ENCODE results near the gene ICAM1. TPM values are rescaled to one million over a fixed set of nuclear protein-coding genes. Genes with fewer than 3 reads are reported as not detected.

Gene ICAM1
- total RNA-seq, 3 donors from 2014 or later (not counting 1 experiment from before 2014, with no cell fraction given), result 33.1 to 73.7 (median 56.5) TPM

GRCh38 chr19:10293637-10294367, 22.9 kb downstream of the ICAM1 start:
- H3K9me3 ChIP-seq (ENCODE audit: control insufficient read depth, insufficient read depth, low read length), result no peaks in the 10 kb centered on the region
- DNase-seq, result no peak

DNA sequence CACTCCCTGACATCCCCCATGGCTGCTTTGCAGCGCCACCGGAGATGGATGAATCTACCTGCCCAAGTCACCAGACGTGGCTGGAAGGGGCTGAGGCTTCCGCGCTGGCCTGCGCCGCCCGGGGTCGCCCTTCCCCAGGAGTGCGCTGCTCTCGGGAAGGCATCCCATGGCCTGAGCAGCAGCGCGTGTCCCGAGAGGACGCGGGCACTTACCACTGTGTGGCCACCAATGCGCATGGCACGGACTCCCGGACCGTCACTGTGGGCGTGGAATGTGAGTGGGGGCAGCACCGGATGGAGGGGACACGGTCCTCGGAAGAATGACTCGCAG, 23.4 kb downstream of the ICAM1 start:
- Mint-ChIP-seq H3K36me3 (no peaks in the 10 kb centered on the region), H3K9me3 (no peaks in the 10 kb centered on the region), H3K4me3 (peak overlapping the region; percentile 89), H3K27ac (no peak overlapping the region), H3K4me1 (peaks cover 41 to 52% of the 10 kb centered on the region in 2 donors), H3K27me3 (ENCODE audit: low read depth in 2 of 2) (peaks cover 7 to 27% of the 10 kb centered on the region in 2 donors)
- Histone ChIP-seq H3K4me1 (ENCODE audit: control insufficient read depth, insufficient read depth, low read length) (peaks cover 69% of the 10 kb centered on the region), H3K27ac (ENCODE audit: low read length) (no peak overlapping the region), H3K36me3 (ENCODE audit: control insufficient read depth, insufficient read depth, low read length) (no peaks in the 10 kb centered on the region), H3K4me3 (ENCODE audit: low read length) (no peak overlapping the region), H3K27me3 (ENCODE audit: control insufficient read depth, insufficient read depth, low read length) (peaks cover 45% of the 10 kb centered on the region), H3K9me3 (ENCODE audit: control insufficient read depth, insufficient read depth, low read length) (no peaks in the 10 kb centered on the region)
- intact Hi-C loops (cut with micrococcal nuclease), result loop anchor here (5.0 kb wide), 1 partner anchor 218 kb away; no protein-coding TSS in a partner anchor
- WGBS (ENCODE audit: insufficient coverage), result 38% methylated on average over 25 of the region's 25 CpGs
- ATAC-seq (no peak), DNase-seq (no peak)
- no peak for TF ChIP-seq CTCF (IDR thresholded peaks at IDR 0.05)

More at GRCh38 chr19:10293637-10294367, 22.9 kb downstream of the ICAM1 start:
- Mint-ChIP-seq H3K27me3 (ENCODE audit: low read depth in 2 of 2) (peaks cover 7 to 29% of the 10 kb centered on the region in 2 donors), H3K27ac (peak overlapping the region; percentile 63 to 71), H3K9me3 (no peaks in the 10 kb centered on the region), H3K36me3 (no peaks in the 10 kb centered on the region), H3K4me1 (peaks cover 41 to 56% of the 10 kb centered on the region in 2 donors), H3K4me3 (peak overlapping the region; percentile 86)
- H3K27ac ChIP-seq (ENCODE audit: low read length), result no peak overlapping the region
- H3K4me3 ChIP-seq (ENCODE audit: low read length), result no peak overlapping the region
- ATAC-seq, result no peak
- peaks cover 48% of the 10 kb centered on the region for H3K27me3 ChIP-seq (ENCODE audit: control insufficient read depth, insufficient read depth, low read length)
- WGBS (ENCODE audit: insufficient coverage), result 36% methylated on average over 49 of the region's 49 CpGs
- TF ChIP-seq CTCF (IDR thresholded peaks at IDR 0.05), result no peak
- H3K36me3 ChIP-seq (ENCODE audit: control insufficient read depth, insufficient read depth, low read length), result no peaks in the 10 kb centered on the region
- H3K4me1 ChIP-seq (ENCODE audit: control insufficient read depth, insufficient read depth, low read length), result peaks cover 75% of the 10 kb centered on the region
- intact Hi-C loops (cut with micrococcal nuclease), result loop anchor here (5.0 kb wide), 1 partner anchor 218 kb away; no protein-coding TSS in a partner anchor

DNA sequence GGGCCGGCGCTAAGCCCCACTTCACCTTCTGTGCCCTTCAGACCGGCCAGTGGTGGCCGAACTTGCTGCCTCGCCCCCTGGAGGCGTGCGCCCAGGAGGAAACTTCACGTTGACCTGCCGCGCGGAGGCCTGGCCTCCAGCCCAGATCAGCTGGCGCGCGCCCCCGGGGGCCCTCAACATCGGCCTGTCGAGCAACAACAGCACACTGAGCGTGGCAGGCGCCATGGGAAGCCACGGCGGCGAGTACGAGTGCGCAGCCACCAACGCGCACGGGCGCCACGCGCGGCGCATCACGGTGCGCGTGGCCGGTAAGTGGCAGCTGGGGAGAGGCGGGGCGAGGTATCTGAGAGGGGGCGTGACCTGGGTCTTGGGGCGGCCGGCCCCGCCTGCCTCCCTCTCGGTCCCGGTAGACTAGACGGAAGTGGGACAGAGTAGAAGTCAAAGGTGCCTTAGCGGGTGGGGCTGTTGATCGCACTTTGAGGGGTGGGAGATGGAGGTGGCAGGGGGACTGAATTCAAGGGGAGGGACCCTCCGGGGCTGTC, 24.5 kb downstream of the ICAM1 start:
- Mint-ChIP-seq H3K27me3 (ENCODE audit: low read depth in 2 of 2) (peaks cover 7 to 19% of the 10 kb centered on the region in 2 donors), H3K4me3 (peak overlapping the region; percentile 89), H3K9me3 (no peaks in the 10 kb centered on the region), H3K27ac (peak overlapping the region; percentile 61 to 86), H3K36me3 (no peaks in the 10 kb centered on the region), H3K4me1 (peaks cover 37 to 47% of the 10 kb centered on the region in 2 donors)
- peak; percentile 73 to 88 (median 73) for ATAC-seq
- intact Hi-C loops (cut with micrococcal nuclease), result no loop called here
- Histone ChIP-seq H3K27ac (ENCODE audit: low read length) (no peak overlapping the region), H3K36me3 (ENCODE audit: control insufficient read depth, insufficient read depth, low read length) (no peaks in the 10 kb centered on the region), H3K4me3 (ENCODE audit: low read length) (peak overlapping the region; percentile 34), H3K27me3 (ENCODE audit: control insufficient read depth, insufficient read depth, low read length) (peaks cover 37% of the 10 kb centered on the region), H3K4me1 (ENCODE audit: control insufficient read depth, insufficient read depth, low read length) (peaks cover 59% of the 10 kb centered on the region), H3K9me3 (ENCODE audit: control insufficient read depth, insufficient read depth, low read length) (no peaks in the 10 kb centered on the region)
- no peak for TF ChIP-seq CTCF (IDR thresholded peaks at IDR 0.05)
- DNase-seq, result peak; percentile 70 to 87
- WGBS (ENCODE audit: insufficient coverage), result under 1% methylated on average over 48 of the region's 48 CpGs

Measured in natural killer cell (primary cell).